ENCODE results near the gene FOXP1.
A peak's percentile ranks its signal among the peaks of the same experiment; 100 is the strongest.

The FOXP1 gene

GRCh38 chr3:71050538-71051258 is 532.8 kb downstream of the FOXP1 start:
- Histone ChIP-seq H3K4me1 (ENCODE audit: low read length) (peaks cover 100% of the 10 kb centered on the region), H4K20me1 (ENCODE audit: insufficient read depth, low read length) (peaks cover 99% of the 10 kb centered on the region), H3K9ac (ENCODE audit: low read length) (peak overlapping the region; percentile 2; the same call in 1 of the 2 replicates), H3K27me3 (ENCODE audit: low read depth, low read length) (no peaks in the 10 kb centered on the region), H3K79me2 (ENCODE audit: low read length) (peaks cover 100% of the 10 kb centered on the region), H3K4me3 (ENCODE audit: low read length) (0 out of 2 replicates have a peak overlapping the region, but pooled peaks have one; percentile 0), H3K4me2 (ENCODE audit: low read length) (peak overlapping the region; percentile 77), H2AFZ (ENCODE audit: low read depth, low read length) (no peak overlapping the region), H3K36me3 (replicated peaks; ENCODE audit: low read depth, low read length) (peaks cover 80% of the 10 kb centered on the region), H3K27ac (ENCODE audit: low read length) (peak overlapping the region; percentile 81), H3K9me3 (ENCODE audit: insufficient read depth, low read length) (no peaks in the 10 kb centered on the region)
- TF ChIP-seq CTCF (IDR thresholded peaks at IDR 0.05; ENCODE audit: low read depth, low read length) (no peak), EZH2phosphoT487 (IDR thresholded peaks at IDR 0.05; ENCODE audit: low read depth) (no peak)

- peaks cover 100% of the 10 kb centered on the region for H3K4me1 ChIP-seq (ENCODE audit: low read length)
These were observed 533.4 kb downstream of the FOXP1 start for GRCh38 chr3:71050166-71050537.

GRCh38 chr3:71048948-71049347 is 534.6 kb downstream of the FOXP1 start:
- H3K27ac ChIP-seq (ENCODE audit: low read length) = peak overlapping the region; percentile 81
- peak overlapping the region; percentile 44 for H3K4me3 ChIP-seq (ENCODE audit: low read length)
- H4K20me1 ChIP-seq (ENCODE audit: insufficient read depth, low read length) = peaks cover 99% of the 10 kb centered on the region
- peaks cover 88% of the 10 kb centered on the region for H3K4me1 ChIP-seq (ENCODE audit: low read length)
- peak overlapping the region; percentile 46 for H3K9ac ChIP-seq (ENCODE audit: low read length)
- H3K4me2 ChIP-seq (ENCODE audit: low read length) = peak overlapping the region; percentile 77
- H3K36me3 ChIP-seq (replicated peaks; ENCODE audit: low read depth, low read length) = peaks cover 83% of the 10 kb centered on the region
- H3K27me3 ChIP-seq (ENCODE audit: low read depth, low read length) = no peaks in the 10 kb centered on the region
- H2AFZ ChIP-seq (ENCODE audit: low read depth, low read length) = no peak overlapping the region
- H3K79me2 ChIP-seq (ENCODE audit: low read length) = peaks cover 100% of the 10 kb centered on the region
- H3K9me3 ChIP-seq (ENCODE audit: insufficient read depth, low read length) = no peaks in the 10 kb centered on the region
- TF ChIP-seq CTCF (IDR thresholded peaks at IDR 0.05; ENCODE audit: low read depth, low read length) = no peak
- no peak for TF ChIP-seq EZH2phosphoT487 (IDR thresholded peaks at IDR 0.05; ENCODE audit: low read depth)

More at GRCh38 chr3:71050166-71050537, 533.4 kb downstream of the FOXP1 start:
- H3K79me2 ChIP-seq (ENCODE audit: low read length) = peaks cover 100% of the 10 kb centered on the region
- peaks cover 99% of the 10 kb centered on the region for H4K20me1 ChIP-seq (ENCODE audit: insufficient read depth, low read length)
- no peak overlapping the region for H2AFZ ChIP-seq (ENCODE audit: low read depth, low read length)
- H3K27ac ChIP-seq (ENCODE audit: low read length) = peak overlapping the region; percentile 81
- no peaks in the 10 kb centered on the region for H3K27me3 ChIP-seq (ENCODE audit: low read depth, low read length)
- no peaks in the 10 kb centered on the region for H3K9me3 ChIP-seq (ENCODE audit: insufficient read depth, low read length)
- peak overlapping the region; percentile 46; the same call in 1 of the 2 replicates for H3K9ac ChIP-seq (ENCODE audit: low read length)
- H3K4me3 ChIP-seq (ENCODE audit: low read length) = no peak overlapping the region
- H3K4me2 ChIP-seq (ENCODE audit: low read length) = peak overlapping the region; percentile 77
- H3K36me3 ChIP-seq (replicated peaks; ENCODE audit: low read depth, low read length) = peaks cover 80% of the 10 kb centered on the region
- no peak for TF ChIP-seq EZH2phosphoT487 (IDR thresholded peaks at IDR 0.05; ENCODE audit: low read depth)
- TF ChIP-seq CTCF (IDR thresholded peaks at IDR 0.05; ENCODE audit: low read depth, low read length) = no peak

- Histone ChIP-seq H3K4me1 (ENCODE audit: low read length) (peaks cover 78% of the 10 kb centered on the region), H3K9me3 (ENCODE audit: insufficient read depth, low read length) (no peaks in the 10 kb centered on the region), H3K4me2 (ENCODE audit: low read length) (peak overlapping the region; percentile 77), H4K20me1 (ENCODE audit: insufficient read depth, low read length) (peaks cover 99% of the 10 kb centered on the region), H3K36me3 (replicated peaks; ENCODE audit: low read depth, low read length) (peaks cover 84% of the 10 kb centered on the region), H3K4me3 (ENCODE audit: low read length) (peak overlapping the region; percentile 44), H3K9ac (ENCODE audit: low read length) (peak overlapping the region; percentile 3; the same call in 1 of the 2 replicates), H3K79me2 (ENCODE audit: low read length) (peaks cover 100% of the 10 kb centered on the region), H2AFZ (ENCODE audit: low read depth, low read length) (no peak overlapping the region), H3K27ac (ENCODE audit: low read length) (peak overlapping the region; percentile 81), H3K27me3 (ENCODE audit: low read depth, low read length) (no peaks in the 10 kb centered on the region)
- TF ChIP-seq CTCF (IDR thresholded peaks at IDR 0.05; ENCODE audit: low read depth, low read length) (no peak), EZH2phosphoT487 (IDR thresholded peaks at IDR 0.05; ENCODE audit: low read depth) (no peak)
These were observed 535.7 kb downstream of the FOXP1 start for GRCh38 chr3:71047616-71048531.

Measured in OCI-LY3 (cell line).